Stomach smooth muscle (tissue), 2 donors: ENCODE data around the gene JTB.
A peak's percentile ranks its signal among the peaks of the same experiment; 100 is the strongest.
"Not testable (repeated sequence)": the region's sequence is repeated elsewhere in the genome, so short reads cannot be mapped to it uniquely, and the experiment has no call there.

Experiments
- H3K27ac ChIP-seq: one replicate; pipeline ENCODE4 v1.7.0; 2013; ENCODE audit warnings: mild to moderate bottlenecking, low read length, inconsistent platforms
- H3K27me3 ChIP-seq, 2 donors: one replicate each; pipeline ENCODE4 v1.7.0; 2013; ENCODE audit warnings: low read length in 2 of 2; ENCODE audit not compliant: insufficient read depth in 2 of 2, control insufficient read depth in 1 of 2
- H3K36me3 ChIP-seq, 2 donors: one replicate each; pipeline ENCODE4 v1.7.0; 2013; ENCODE audit warnings: low read length in 2 of 2; ENCODE audit not compliant: control insufficient read depth in 2 of 2, insufficient read depth in 2 of 2
- H3K4me1 ChIP-seq: one replicate; pipeline ENCODE4 v1.7.0; 2013; ENCODE audit warnings: low read length; ENCODE audit not compliant: control insufficient read depth, insufficient read depth
- H3K4me3 ChIP-seq, 2 donors: one replicate each; pipeline ENCODE4 v1.7.0; 2013; ENCODE audit warnings: low read length in 2 of 2
- H3K9ac ChIP-seq, 2 donors: one replicate each; pipeline ENCODE4 v1.7.0; 2013; ENCODE audit warnings: low read length in 2 of 2, mild to moderate bottlenecking in 1 of 2
- H3K9me3 ChIP-seq, 2 donors: one replicate each; pipeline ENCODE4 v1.7.0; 2013; ENCODE audit warnings: low read length in 2 of 2; ENCODE audit not compliant: control insufficient read depth in 2 of 2
- donor health status: healthy.
- donor health status: Pancreatic carcinoma.

JTB gene

GRCh38 chr1:153977250-153978240 lies at the start of gene JTB:
Gene JTB, minus strand, starts transcription at chr1:153977674. Its CDS starts 422 bp downstream, at chr1:153977252.
- Histone ChIP-seq H3K36me3 (peaks cover 16 to 30% of the 10 kb centered on the region in 2 donors), H3K9me3 (no peaks in the 10 kb centered on the region), H3K27me3 (no peaks in the 10 kb centered on the region), H3K27ac (peak within 1 kb of the TSS; percentile 78), H3K4me1 (peaks cover 20% of the 10 kb centered on the region), H3K9ac (peak within 1 kb of the TSS; percentile 80 to 90), H3K4me3 (peak within 1 kb of the TSS; percentile 82 to 98)

DNA sequence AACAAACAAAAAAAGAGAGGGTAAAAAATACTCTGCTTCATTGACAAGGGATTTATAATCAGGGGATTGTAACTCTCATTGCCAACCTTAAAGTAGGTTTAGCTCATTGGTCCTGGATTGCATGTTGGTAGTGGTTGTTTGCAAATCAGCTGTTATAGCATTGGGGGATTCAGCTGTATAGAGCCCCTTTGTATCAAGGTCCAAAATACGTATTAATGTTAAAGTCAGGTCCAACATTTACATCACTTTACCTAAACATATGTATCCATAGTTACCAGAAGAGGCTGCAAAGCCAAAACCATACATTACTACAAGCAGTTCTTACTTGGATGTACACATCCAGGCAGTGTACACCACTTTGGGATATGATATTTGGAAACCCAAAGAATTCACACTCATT lies 42.5 kb upstream of the JTB start:
- Histone ChIP-seq H3K9me3 (no peaks in the 10 kb centered on the region), H3K9ac (no peak overlapping the region), H3K36me3 (no peaks in the 10 kb centered on the region), H3K27ac (no peak overlapping the region), H3K27me3 (no peaks in the 10 kb centered on the region), H3K4me1 (no peaks in the 10 kb centered on the region), H3K4me3 (no peak overlapping the region)

GRCh38 chr1:154019269-154019668 lies 41.8 kb upstream of the JTB start:
- no peak overlapping the region for H3K27ac ChIP-seq
- no peak overlapping the region for H3K9ac ChIP-seq
- no peaks in the 10 kb centered on the region for H3K9me3 ChIP-seq
- H3K4me3 ChIP-seq: no peak overlapping the region
- no peaks in the 10 kb centered on the region for H3K4me1 ChIP-seq
- H3K27me3 ChIP-seq: no peaks in the 10 kb centered on the region
- no peaks in the 10 kb centered on the region for H3K36me3 ChIP-seq

DNA sequence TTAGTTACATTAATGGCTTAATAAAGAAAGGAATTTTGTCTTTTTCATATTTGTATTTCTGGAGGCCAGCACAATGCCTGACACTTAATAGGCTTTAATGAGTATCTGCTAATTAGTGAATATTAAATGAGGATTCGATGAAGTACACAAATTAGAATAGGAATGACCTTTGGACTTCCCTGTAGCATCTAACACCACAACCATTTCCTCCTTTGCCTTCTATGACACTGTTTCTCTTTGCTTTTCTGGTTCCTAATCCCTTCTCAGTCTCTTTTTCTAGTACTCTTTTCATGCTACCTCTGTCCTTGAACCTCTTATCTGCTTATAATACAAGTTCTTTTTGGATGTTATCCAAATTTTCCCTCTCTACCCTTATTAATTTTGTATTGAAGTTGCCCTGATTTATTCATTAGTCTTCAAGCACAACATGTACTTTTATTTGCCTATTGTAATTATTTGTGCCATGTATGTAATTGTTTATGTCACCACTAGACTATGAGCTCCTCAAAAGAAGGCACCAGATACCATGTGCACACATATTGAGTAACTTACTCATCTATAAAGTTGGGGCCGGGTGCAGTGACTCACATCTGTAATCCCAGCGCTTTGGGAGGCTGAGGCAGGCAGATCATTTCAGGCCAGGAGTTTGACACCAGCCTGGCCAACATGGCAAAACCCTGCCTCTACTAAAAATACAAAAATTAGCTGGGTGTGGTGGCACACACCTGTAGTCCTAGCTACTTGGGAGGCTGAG lies 36.9 kb upstream of the JTB start:
- no peak overlapping the region for H3K9ac ChIP-seq
- H3K9me3 ChIP-seq: no peaks in the 10 kb centered on the region
- H3K4me1 ChIP-seq: no peaks in the 10 kb centered on the region
- no peak overlapping the region for H3K27ac ChIP-seq
- H3K27me3 ChIP-seq: no peaks in the 10 kb centered on the region
- H3K4me3 ChIP-seq: no peak overlapping the region
- no peaks in the 10 kb centered on the region for H3K36me3 ChIP-seq

GRCh38 chr1:154012543-154012942 lies 35.1 kb upstream of the JTB start:
- H3K9me3 ChIP-seq: not testable (repeated sequence)

DNA sequence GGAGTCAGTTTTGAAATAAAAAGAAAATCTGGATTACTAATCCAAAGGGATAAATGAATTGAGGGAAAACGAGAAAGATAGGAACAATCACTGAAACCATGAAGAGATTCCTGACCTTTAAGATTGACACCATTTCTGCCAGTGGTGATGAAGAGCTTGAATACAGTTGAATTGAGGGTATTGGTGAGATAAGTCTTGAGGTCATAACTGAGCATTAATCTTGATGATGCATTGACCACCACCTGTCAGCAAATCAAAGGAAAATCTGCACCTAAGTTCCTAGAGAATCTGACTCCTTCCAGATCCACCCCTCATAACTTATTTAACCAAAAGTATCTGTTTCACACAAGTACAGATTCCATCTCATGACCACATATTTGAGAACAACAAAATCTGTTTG lies 34.7 kb upstream of the JTB start:
- Histone ChIP-seq H3K4me1 (no peaks in the 10 kb centered on the region), H3K27me3 (no peaks in the 10 kb centered on the region), H3K9ac (no peak overlapping the region), H3K9me3 (no peaks in the 10 kb centered on the region), H3K36me3 (no peaks in the 10 kb centered on the region), H3K27ac (no peak overlapping the region), H3K4me3 (no peak overlapping the region)

More at GRCh38 chr1:154012543-154012942, 35.1 kb upstream of the JTB start:
- H3K27me3 ChIP-seq, H3K9ac ChIP-seq, H3K27ac ChIP-seq, H3K4me3 ChIP-seq, H3K4me1 ChIP-seq, H3K36me3 ChIP-seq: not testable (repeated sequence)

DNA sequence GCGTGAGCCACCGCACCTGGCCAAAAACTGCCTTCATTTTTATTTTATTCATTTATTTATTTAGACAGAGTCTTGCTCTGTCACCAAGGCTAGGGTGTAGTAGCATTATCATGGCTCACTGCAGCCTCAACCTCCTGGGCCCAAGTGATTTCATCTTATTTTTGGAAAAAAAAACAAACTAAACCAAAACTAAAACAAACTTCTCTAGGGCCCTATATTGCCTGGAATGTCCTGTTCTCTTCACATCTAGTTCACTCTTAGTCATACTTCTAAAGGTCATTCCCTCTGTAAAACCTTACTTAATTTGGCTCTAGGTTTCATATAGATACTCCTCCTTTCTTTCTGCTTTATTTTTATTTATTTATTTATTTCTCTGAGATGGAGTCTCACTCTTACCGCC lies 28.7 kb upstream of the JTB start:
- H3K27ac ChIP-seq: no peak overlapping the region
- H3K4me1 ChIP-seq: no peaks in the 10 kb centered on the region
- no peak overlapping the region for H3K9ac ChIP-seq
- no peak overlapping the region for H3K4me3 ChIP-seq
- H3K36me3 ChIP-seq: no peaks in the 10 kb centered on the region
- no peaks in the 10 kb centered on the region for H3K27me3 ChIP-seq
- no peaks in the 10 kb centered on the region for H3K9me3 ChIP-seq

DNA sequence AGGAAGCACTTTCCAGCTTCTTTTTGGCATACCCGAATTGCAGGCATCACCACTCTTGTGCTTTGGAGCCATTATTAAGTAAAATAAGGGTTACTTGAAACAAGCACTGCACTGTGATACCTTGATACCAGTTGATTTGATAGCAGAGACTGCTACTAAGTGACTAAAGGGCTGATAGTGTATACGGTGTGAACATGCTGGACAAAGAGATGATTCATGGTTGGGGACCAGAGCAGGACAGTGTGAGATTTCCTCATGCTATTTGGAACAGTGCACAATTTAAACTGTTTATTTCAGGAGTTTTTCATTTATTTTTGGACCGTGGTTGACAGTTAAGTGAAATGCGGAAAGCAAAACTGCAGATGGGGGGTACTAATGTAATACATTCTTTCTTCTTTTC lies 22.9 kb upstream of the JTB start:
- Histone ChIP-seq H3K4me3 (no peak overlapping the region), H3K9ac (no peak overlapping the region), H3K4me1 (no peaks in the 10 kb centered on the region), H3K27ac (no peak overlapping the region), H3K9me3 (no peaks in the 10 kb centered on the region), H3K36me3 (peaks cover under 1 to 2% of the 10 kb centered on the region in 2 donors), H3K27me3 (no peaks in the 10 kb centered on the region)

DNA sequence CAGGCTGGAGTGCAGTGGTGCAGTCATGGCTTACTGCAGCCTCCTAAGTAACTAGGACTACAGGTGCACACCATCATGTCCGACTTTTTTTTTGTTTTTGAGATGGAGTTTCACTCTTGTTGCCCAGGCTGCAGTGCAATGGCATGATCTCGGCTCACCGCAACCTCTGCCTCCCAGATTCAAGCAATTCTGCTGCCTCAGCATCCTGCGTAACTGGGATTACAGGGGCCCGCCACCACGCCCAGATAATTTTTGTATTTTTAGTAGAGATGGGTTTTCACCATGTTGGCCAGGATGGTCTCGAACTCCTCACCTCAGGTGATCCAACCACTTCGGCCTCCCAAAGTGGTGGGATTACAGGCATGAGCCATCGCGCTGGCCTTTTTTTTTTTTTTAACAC lies 19.4 kb upstream of the JTB start:
- not testable (repeated sequence) for H3K27me3 ChIP-seq, H3K9me3 ChIP-seq, H3K4me3 ChIP-seq, H3K9ac ChIP-seq, H3K27ac ChIP-seq
- H3K4me1 ChIP-seq: peaks cover 13% of the 10 kb centered on the region
- H3K36me3 ChIP-seq: peaks cover 12% of the 10 kb centered on the region in 2 donors

DNA sequence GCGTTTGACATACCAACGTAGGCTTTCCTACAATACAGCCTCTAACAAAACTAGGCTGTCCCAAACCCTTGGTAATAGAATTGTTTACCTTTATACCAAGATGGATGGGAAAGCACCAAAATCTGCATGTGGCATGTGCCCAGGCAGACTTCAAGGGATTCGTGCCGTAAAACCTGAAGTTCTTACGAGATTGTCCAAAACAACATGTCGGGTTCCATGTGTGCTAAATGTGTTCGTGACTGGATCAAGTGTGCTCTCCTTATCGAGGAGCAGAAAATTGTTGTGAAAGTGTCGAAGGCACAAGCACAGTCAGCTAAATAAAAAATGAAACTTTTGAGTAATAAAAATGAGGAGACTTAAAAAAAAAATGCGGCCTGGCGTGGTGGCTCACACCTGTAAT lies 18.2 kb upstream of the JTB start:
- H3K4me3 ChIP-seq: no peak overlapping the region
- peaks cover 20% of the 10 kb centered on the region for H3K4me1 ChIP-seq
- no peak overlapping the region for H3K9ac ChIP-seq
- no peak overlapping the region for H3K27ac ChIP-seq
- peaks cover 12 to 18% of the 10 kb centered on the region in 2 donors for H3K36me3 ChIP-seq
- no peaks in the 10 kb centered on the region for H3K27me3 ChIP-seq
- H3K9me3 ChIP-seq: no peaks in the 10 kb centered on the region
